DMS 273 (cell line): ENCODE data around the gene GSN.

Source experiments
- DNase-seq: peaks from one replicate; lab custom pipeline; 2025; ENCODE audit not compliant: unreplicated experiment; lab: John Stamatoyannopoulos, UW

Gene GSN

DNA sequence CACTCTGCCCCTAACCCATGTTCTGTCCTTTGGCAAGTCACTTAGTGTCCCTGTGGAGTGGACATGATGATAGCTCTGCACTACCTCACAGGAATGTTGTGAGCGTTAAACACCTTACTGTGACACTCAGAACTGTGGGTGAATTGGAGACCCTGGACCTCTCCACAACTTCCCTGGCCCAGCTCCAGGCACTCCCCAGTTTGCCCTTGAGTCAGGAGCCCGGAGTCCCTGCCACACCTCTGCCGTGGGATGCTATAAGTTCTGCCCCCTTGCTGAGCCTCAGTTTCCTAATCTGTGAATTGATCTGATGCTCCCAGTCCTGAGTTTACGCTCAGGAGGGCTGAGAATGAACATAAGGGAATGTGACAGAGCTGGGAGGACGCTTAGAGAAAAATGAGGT lies 34.4 kb downstream of the GSN start:
- no peak for DNase-seq

DNA sequence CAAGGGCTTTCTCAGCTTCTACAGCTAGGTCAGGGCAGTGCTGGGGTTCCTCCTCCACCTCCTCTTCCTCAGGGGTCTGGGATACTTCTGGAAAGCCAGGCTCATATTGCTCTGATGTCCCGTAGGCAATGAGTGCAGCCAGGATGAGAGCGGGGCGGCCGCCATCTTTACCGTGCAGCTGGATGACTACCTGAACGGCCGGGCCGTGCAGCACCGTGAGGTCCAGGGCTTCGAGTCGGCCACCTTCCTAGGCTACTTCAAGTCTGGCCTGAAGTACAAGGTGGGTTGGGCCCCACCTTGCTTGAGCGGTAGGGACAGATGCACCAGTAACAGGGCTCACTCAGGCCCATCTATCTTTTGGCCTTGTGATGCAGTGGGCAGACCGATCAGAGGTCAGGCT lies 34.8 kb downstream of the GSN start:
- DNase-seq: no peak

- no peak for DNase-seq
These were observed 35.8 kb downstream of the GSN start for GRCh38 chr9:121303456-121304451.

DNA sequence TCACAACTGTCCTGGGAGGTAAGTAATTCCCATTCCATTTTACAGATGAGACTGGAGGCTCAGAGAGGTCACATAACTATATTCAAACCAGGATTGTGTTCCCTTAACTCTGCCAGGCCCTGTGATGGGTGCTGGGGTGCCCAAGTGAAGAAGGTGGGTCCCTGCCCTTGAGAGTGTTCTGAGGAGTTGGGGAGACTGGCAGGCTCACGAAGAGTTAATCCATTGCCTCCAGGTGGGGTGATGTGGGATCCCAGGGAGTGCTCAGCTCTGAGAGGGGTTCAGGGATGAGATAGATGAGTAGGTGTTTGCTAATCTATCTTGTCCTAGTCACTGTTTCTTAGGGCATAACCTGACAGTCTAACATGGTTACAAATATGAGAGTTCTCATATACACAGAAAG lies 36.7 kb downstream of the GSN start:
- DNase-seq: no peak

DNA sequence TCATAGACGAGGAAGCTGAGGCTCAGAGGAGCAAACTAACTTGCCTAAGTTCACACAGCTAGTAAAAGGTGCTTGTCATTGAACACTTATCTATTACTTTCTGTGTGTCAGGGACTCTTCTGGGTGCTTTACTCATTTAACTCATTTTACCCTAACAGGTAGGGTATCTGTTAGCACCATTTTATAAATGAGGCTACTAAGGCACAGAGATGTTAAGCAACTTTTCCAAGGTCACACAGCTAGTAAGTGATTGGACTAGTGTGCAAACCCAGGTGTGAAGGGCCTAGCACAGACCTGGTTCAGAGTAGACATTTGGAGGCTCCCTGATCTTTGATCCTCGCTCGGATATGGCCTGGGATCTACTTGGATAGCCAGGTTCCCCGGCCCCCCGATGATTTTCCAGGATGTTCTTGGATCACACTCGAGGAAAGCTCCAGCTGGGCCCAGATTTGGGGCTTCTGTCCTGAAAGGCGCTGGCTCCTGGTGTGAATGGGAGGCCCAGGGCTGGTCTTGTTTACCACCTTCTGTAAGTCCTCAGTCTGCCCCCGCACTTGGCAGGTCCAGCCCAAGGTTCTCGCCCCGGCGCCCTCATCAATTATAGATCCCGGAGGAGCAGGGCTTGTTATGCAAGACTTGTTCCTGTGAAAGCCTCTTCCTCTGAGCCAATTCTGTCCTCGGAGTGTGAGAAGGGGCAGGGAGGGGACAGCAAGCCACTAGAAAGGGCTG lies 37.5 kb downstream of the GSN start:
- DNase-seq: no peak

- DNase-seq: no peak
These were observed 40.0 kb downstream of the GSN start for GRCh38 chr9:121307976-121308375.

GRCh38 chr9:121308765-121309164 lies 40.8 kb downstream of the GSN start:
- no peak for DNase-seq

DNA sequence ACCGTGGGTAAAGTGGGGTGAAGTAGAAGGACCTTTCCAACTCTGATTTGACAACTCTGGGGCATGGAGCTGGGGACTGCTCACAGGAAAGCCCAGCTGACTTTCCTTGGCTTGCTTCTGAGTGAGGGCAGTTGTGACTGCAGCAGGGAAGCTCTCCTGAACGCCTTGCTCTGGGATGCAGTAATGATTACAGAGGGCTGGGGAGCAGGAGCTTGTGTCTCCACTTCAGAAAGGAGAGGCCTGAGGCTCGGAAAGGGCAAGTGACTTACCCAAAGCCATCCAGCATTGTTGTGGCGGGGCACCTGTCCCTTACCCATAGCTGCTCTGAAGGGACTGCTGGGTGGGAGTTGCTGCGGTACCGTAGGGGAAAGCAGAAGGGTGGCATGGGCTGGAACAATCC lies 41.2 kb downstream of the GSN start:
- no peak for DNase-seq

DNA sequence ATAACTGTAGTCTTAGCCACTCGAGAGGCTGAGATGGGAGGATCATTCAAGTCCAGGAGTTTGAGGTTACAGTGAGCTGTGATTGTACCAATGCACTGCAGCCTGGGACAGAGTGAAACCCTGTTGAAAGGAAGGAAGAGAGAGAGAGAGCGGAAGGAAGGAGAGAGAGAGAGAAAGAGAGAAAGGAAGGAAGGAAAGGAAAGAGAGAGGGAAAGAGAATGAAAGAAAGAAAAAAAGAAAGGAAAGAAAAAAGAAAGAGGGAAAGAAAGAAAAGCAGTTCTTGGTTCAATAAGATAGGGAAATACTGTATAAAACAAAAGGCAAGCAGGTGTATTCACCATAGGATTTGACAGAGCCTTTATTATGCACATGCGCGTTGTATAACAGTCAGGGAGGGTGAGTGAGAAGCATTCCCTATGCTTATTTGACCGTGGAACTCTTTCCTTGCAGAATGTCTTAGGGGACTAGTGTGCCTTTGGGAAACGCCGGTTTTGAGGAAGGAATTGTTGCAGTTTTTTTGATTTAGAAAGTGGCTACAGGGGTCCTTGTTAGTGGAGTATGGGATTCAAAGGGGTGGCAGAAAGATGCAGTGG lies 42.0 kb downstream of the GSN start:
- DNase-seq: no peak

- DNase-seq: no peak
These were observed 42.6 kb downstream of the GSN start for GRCh38 chr9:121310571-121310970.

DNA sequence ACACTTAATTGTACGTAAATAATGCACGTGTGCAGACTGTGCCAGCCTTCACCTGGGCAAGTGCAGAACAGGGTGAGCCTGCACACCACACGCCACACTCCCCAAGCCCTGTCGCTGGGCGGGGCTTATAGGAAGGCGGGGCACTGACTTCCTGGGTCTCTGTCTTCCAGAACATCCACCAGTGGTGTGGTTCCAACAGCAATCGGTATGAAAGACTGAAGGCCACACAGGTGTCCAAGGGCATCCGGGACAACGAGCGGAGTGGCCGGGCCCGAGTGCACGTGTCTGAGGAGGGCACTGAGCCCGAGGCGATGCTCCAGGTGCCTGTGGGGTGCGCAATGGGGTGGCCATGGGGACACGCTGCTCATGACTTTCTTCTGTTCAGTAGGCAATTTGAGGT lies 44.2 kb downstream of the GSN start:
- DNase-seq: no peak

- DNase-seq: no peak
These were observed 45.6 kb downstream of the GSN start for GRCh38 chr9:121313458-121314152.

DNA sequence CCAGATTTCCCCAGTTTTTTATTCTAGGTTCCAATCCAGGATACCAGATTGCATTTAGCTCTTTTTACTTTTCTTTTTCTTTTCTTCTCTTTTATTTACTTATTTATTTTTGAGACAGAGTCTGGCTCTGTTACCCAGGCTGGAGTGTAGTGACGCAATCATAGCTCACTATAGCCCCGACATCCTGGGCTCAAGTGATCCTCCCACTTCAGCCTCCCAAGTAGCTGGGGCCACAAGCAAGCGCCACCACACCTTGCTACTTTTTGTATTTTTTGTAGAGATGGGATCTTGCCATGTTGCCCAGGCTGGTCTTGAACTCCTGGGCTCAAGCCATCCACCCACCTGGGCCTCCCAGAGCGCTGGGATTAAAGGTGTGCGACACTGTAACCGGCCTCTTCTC lies 48.4 kb downstream of the GSN start:
- no peak for DNase-seq

DNA sequence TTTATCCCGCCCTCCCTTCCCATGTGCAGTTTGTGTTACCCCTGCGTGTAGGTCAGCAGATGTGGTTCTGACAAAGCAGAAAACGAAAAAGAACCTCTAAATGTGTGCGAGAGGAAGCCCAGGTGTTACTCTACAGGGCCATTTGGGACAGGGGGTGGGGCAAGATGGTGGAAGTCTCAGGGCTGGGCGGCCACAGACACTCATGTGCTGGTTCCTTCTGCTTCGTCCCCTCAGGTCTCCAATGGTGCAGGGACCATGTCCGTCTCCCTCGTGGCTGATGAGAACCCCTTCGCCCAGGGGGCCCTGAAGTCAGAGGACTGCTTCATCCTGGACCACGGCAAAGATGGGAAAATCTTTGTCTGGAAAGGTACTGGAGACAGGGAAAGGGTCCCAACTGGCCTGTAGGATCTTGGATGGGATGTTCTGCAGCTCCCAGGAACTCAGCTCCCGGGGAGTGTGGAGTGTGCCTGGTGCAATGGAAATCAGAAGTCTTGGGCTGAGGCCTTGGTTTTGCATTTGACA lies 49.0 kb downstream of the GSN start:
- no peak for DNase-seq

DNA sequence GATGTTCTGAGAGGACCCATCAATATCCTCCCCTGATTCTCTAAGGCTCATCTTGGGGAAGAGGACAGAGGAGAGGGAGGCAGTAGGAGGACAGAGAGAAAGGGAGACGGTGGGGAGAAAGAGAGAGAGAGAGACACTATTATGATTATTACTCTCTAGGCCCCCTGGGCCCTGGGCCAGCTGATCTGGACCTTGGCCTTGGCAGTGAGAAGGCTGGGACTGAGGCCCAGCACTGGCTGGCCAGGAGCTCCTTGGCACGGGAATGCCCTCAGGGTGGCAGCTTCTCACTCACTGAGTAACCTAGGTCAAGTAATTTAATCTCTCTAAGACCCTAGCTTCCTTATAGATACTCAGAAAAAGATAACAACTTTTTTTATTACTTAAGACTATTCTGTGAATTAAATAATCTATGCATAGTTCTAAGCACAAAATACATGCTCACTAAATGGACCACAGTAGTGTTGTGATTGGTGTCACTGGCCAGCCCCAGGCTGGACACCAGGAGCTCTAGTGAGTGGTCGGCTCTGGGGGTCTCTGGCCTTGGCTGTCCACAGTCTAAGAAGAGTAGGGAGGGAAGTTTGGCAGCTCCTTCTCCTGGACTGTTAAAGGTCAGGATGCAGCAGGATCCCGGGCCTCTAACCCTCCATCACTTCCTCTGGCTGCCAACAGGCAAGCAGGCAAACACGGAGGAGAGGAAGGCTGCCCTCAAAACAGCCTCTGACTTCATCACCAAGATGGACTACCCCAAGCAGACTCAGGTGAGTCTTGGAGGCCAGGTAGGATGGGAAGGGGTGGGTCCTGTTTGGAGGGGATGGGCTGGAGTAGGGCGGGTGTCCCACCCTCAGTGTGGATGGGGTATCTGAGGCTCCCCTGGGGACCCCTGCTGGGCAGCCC lies 50.0 kb downstream of the GSN start:
- DNase-seq: no peak

- DNase-seq: no peak
These were observed 50.8 kb downstream of the GSN start for GRCh38 chr9:121318631-121319382.

- DNase-seq: no peak
These were observed 51.4 kb downstream of the GSN start for GRCh38 chr9:121319383-121319780.

- no peak for DNase-seq
These were observed 53.1 kb downstream of the GSN start for GRCh38 chr9:121321016-121321503.
